Natural killer cell treated with Interleukin-12 subunit alpha and Interleukin-12 subunit beta and Interleukin-15 and Interleukin-18, amount 100 ng/mL, for 72 hours (primary cell): ENCODE data around the gene PIR. TPM values are rescaled to one million over a fixed set of nuclear protein-coding genes. Genes with fewer than 3 reads are reported as not detected.
A peak's percentile ranks its signal among the peaks of the same experiment; 100 is the strongest.

Experiments
- ATAC-seq, 2 donors: fragments of 150-1000 bp; cut with Tn5 transposase in 1 of 2; sonication (Bioruptor Pico), chemical (Tn5 transposase) in 1 of 2; 2 replicates each; pipeline ENCODE4 v1.10.0; 2021
- DNase-seq: peaks from one replicate; pipeline ENCODE4 v3.0.0; 2022; ENCODE audit warnings: low spot score
- H3K27ac Mint-ChIP-seq, 2 donors: 1 replicate in 1 of 2; 2 replicates in 1 of 2; pipeline ENCODE4 v1.8.0; 2022; ENCODE audit warnings: mixed read lengths in 2 of 2, mild to moderate bottlenecking in 1 of 2, moderate library complexity in 1 of 2
- H3K27me3 Mint-ChIP-seq, 2 donors: 1 replicate in 1 of 2; 2 replicates in 1 of 2; pipeline ENCODE4 v1.8.0; 2022; ENCODE audit warnings: mixed read lengths in 2 of 2
- H3K36me3 Mint-ChIP-seq: one replicate; pipeline ENCODE4 v1.8.0; 2022; ENCODE audit warnings: mixed read lengths
- H3K4me1 Mint-ChIP-seq, 2 donors: 1 replicate in 1 of 2; 2 replicates in 1 of 2; pipeline ENCODE4 v1.8.0; 2022; ENCODE audit warnings: low read depth in 2 of 2, mixed read lengths in 2 of 2, mild to moderate bottlenecking in 1 of 2
- H3K4me3 Mint-ChIP-seq: one replicate; pipeline ENCODE4 v1.8.0; 2022; ENCODE audit warnings: mixed read lengths
- H3K9me3 Mint-ChIP-seq: 2 replicates; pipeline ENCODE4 v1.8.0; 2022; ENCODE audit warnings: mixed read lengths
- total RNA-seq, 2 donors: library from RNA; stranded (reverse); gene quantifications; one replicate each; pipeline ENCODE4 v1.2.3, GENCODE V29; 2022

PIR gene
- 1 to 10 TPM; 4.9 to 5.4 TPM for total RNA-seq

- DNase-seq = peak; percentile 86
Measured at GRCh38 chrX:15493118-15493962, at the start of gene PIR. Gene PIR, minus strand, starts transcription at chrX:15493333. Its CDS starts 2,076 bp downstream, at chrX:15491257.

GRCh38 chrX:15530318-15530717, 37.2 kb upstream of the PIR start:
- Mint-ChIP-seq H3K9me3 (no peaks in the 10 kb centered on the region), H3K36me3 (no peaks in the 10 kb centered on the region), H3K4me1 (peaks cover 0 to 4% of the 10 kb centered on the region in 2 donors), H3K4me3 (no peak overlapping the region), H3K27me3 (peaks cover 0 to 33% of the 10 kb centered on the region in 2 donors), H3K27ac (no peak overlapping the region)
- ATAC-seq = no peak
- no peak for DNase-seq

More at GRCh38 chrX:15493118-15493962, at the start of gene PIR:
- Mint-ChIP-seq H3K4me3 (peak within 1 kb of the TSS; percentile 81), H3K9me3 (no peaks in the 10 kb centered on the region), H3K27ac (peak within 1 kb of the TSS; percentile 51 to 69), H3K36me3 (no peaks in the 10 kb centered on the region), H3K4me1 (peaks cover 13% of the 10 kb centered on the region in 2 donors), H3K27me3 (peaks cover 0 to 21% of the 10 kb centered on the region in 2 donors)
- ATAC-seq = peak; percentile 98 to 99

GRCh38 chrX:15529165-15529564, 36.0 kb upstream of the PIR start:
- ATAC-seq (no peak), DNase-seq (no peak)
- Mint-ChIP-seq H3K4me3 (no peak overlapping the region), H3K9me3 (no peaks in the 10 kb centered on the region), H3K27ac (no peak overlapping the region), H3K36me3 (no peaks in the 10 kb centered on the region), H3K4me1 (peaks cover 0 to 4% of the 10 kb centered on the region in 2 donors), H3K27me3 (peaks cover 0 to 31% of the 10 kb centered on the region in 2 donors)

- Mint-ChIP-seq H3K4me3 (no peak overlapping the region), H3K27me3 (peaks cover 21 to 34% of the 10 kb centered on the region in 2 donors)
Measured at GRCh38 chrX:15525664-15526416, 32.7 kb upstream of the PIR start.

GRCh38 chrX:15524417-15524816, 31.3 kb upstream of the PIR start:
- peaks cover 21 to 31% of the 10 kb centered on the region in 2 donors for H3K27me3 Mint-ChIP-seq

More at GRCh38 chrX:15525664-15526416, 32.7 kb upstream of the PIR start:
- DNase-seq (no peak), ATAC-seq (no peak)
- H3K36me3 Mint-ChIP-seq = no peaks in the 10 kb centered on the region
- H3K4me1 Mint-ChIP-seq = peaks cover 0 to 4% of the 10 kb centered on the region in 2 donors
- no peaks in the 10 kb centered on the region for H3K9me3 Mint-ChIP-seq
- H3K27ac Mint-ChIP-seq = no peak overlapping the region

GRCh38 chrX:15523088-15523487, 30.0 kb upstream of the PIR start:
- no peaks in the 10 kb centered on the region for H3K9me3 Mint-ChIP-seq
- no peaks in the 10 kb centered on the region for H3K36me3 Mint-ChIP-seq
- H3K4me1 Mint-ChIP-seq = no peaks in the 10 kb centered on the region
- DNase-seq (no peak), ATAC-seq (no peak)
- H3K27ac Mint-ChIP-seq = no peak overlapping the region
- no peak overlapping the region for H3K4me3 Mint-ChIP-seq
- peaks cover 21 to 30% of the 10 kb centered on the region in 2 donors for H3K27me3 Mint-ChIP-seq

More at GRCh38 chrX:15524417-15524816, 31.3 kb upstream of the PIR start:
- Mint-ChIP-seq H3K4me3 (no peak overlapping the region), H3K4me1 (peaks cover 0 to 4% of the 10 kb centered on the region in 2 donors), H3K27ac (no peak overlapping the region), H3K36me3 (no peaks in the 10 kb centered on the region), H3K9me3 (no peaks in the 10 kb centered on the region)
- DNase-seq (no peak), ATAC-seq (no peak)

- Mint-ChIP-seq H3K9me3 (no peaks in the 10 kb centered on the region), H3K4me3 (no peak overlapping the region), H3K27me3 (peaks cover 21 to 26% of the 10 kb centered on the region in 2 donors), H3K4me1 (no peaks in the 10 kb centered on the region), H3K27ac (no peak overlapping the region), H3K36me3 (no peaks in the 10 kb centered on the region)
- no peak for DNase-seq
- ATAC-seq = no peak
Measured at GRCh38 chrX:15522464-15522863, 29.3 kb upstream of the PIR start.

GRCh38 chrX:15515931-15516330, 22.8 kb upstream of the PIR start:
- DNase-seq = no peak
- no peaks in the 10 kb centered on the region for H3K4me1 Mint-ChIP-seq
- H3K36me3 Mint-ChIP-seq = no peaks in the 10 kb centered on the region
- no peak overlapping the region for H3K4me3 Mint-ChIP-seq
- no peak overlapping the region for H3K27ac Mint-ChIP-seq
- peaks cover 0 to 22% of the 10 kb centered on the region in 2 donors for H3K27me3 Mint-ChIP-seq
- ATAC-seq = no peak
- no peaks in the 10 kb centered on the region for H3K9me3 Mint-ChIP-seq

- DNase-seq (no peak), ATAC-seq (no peak)
- Mint-ChIP-seq H3K27ac (no peak overlapping the region), H3K4me3 (no peak overlapping the region), H3K27me3 (peaks cover 0 to 22% of the 10 kb centered on the region in 2 donors), H3K9me3 (no peaks in the 10 kb centered on the region), H3K36me3 (no peaks in the 10 kb centered on the region), H3K4me1 (no peaks in the 10 kb centered on the region)
Measured at GRCh38 chrX:15514279-15514678, 21.1 kb upstream of the PIR start.

GRCh38 chrX:15512401-15512965, 19.4 kb upstream of the PIR start:
- no peak overlapping the region for H3K4me3 Mint-ChIP-seq
- no peaks in the 10 kb centered on the region for H3K36me3 Mint-ChIP-seq

GRCh38 chrX:15511563-15511962, 18.4 kb upstream of the PIR start:
- no peak for DNase-seq
- H3K27me3 Mint-ChIP-seq = peaks cover 0 to 21% of the 10 kb centered on the region in 2 donors
- H3K4me1 Mint-ChIP-seq = no peaks in the 10 kb centered on the region
- ATAC-seq = no peak
- no peaks in the 10 kb centered on the region for H3K9me3 Mint-ChIP-seq
- no peaks in the 10 kb centered on the region for H3K36me3 Mint-ChIP-seq
- H3K4me3 Mint-ChIP-seq = no peak overlapping the region
- H3K27ac Mint-ChIP-seq = no peak overlapping the region

More at GRCh38 chrX:15512401-15512965, 19.4 kb upstream of the PIR start:
- no peak overlapping the region for H3K27ac Mint-ChIP-seq
- DNase-seq = no peak
- ATAC-seq = no peak
- no peaks in the 10 kb centered on the region for H3K9me3 Mint-ChIP-seq
- H3K4me1 Mint-ChIP-seq = no peaks in the 10 kb centered on the region
- peaks cover 0 to 18% of the 10 kb centered on the region in 2 donors for H3K27me3 Mint-ChIP-seq

- Mint-ChIP-seq H3K4me1 (peaks cover 0 to 2% of the 10 kb centered on the region in 2 donors), H3K27ac (no peak overlapping the region)
- DNase-seq = no peak
Measured at GRCh38 chrX:15509845-15510244, 16.7 kb upstream of the PIR start.

GRCh38 chrX:15507005-15507404, 13.9 kb upstream of the PIR start:
- H3K27me3 Mint-ChIP-seq = peaks cover 7 to 22% of the 10 kb centered on the region in 2 donors
- no peak overlapping the region for H3K4me3 Mint-ChIP-seq
- DNase-seq (no peak), ATAC-seq (no peak)
- H3K4me1 Mint-ChIP-seq = peaks cover 0 to 3% of the 10 kb centered on the region in 2 donors
- no peaks in the 10 kb centered on the region for H3K9me3 Mint-ChIP-seq
- H3K27ac Mint-ChIP-seq = no peak overlapping the region
- no peaks in the 10 kb centered on the region for H3K36me3 Mint-ChIP-seq

More at GRCh38 chrX:15509845-15510244, 16.7 kb upstream of the PIR start:
- no peak overlapping the region for H3K4me3 Mint-ChIP-seq
- H3K36me3 Mint-ChIP-seq = no peaks in the 10 kb centered on the region
- ATAC-seq = no peak
- no peaks in the 10 kb centered on the region for H3K9me3 Mint-ChIP-seq
- peaks cover 4 to 23% of the 10 kb centered on the region in 2 donors for H3K27me3 Mint-ChIP-seq
